CD14-positive monocyte (primary cell): ENCODE data around the gene PDAP1. TPM values are rescaled to one million over a fixed set of nuclear protein-coding genes. Genes with fewer than 3 reads are reported as not detected.
A peak's percentile ranks its signal among the peaks of the same experiment; 100 is the strongest.

Source experiments
- DNase-seq, 3 donors: peaks; one replicate each; pipeline ENCODE4 v3.0.0-alpha.2; 2011 to 2022
- H2AFZ ChIP-seq: 2 replicates; pipeline ENCODE4 v1.6.0; 2012; ENCODE audit warnings: mild to moderate bottlenecking, low read depth, low read length, inconsistent platforms; ENCODE audit not compliant: insufficient read depth, poor library complexity, severe bottlenecking
- H3K27ac ChIP-seq, 2 donors: 1 replicate in 1 of 2; 2 replicates in 1 of 2; pipeline ENCODE4 v1.5.1; 2012 to 2013; ENCODE audit warnings: low read length in 2 of 2, control low read depth in 1 of 2, inconsistent platforms in 1 of 2, low read depth in 1 of 2, mild to moderate bottlenecking in 1 of 2
- H3K27me3 ChIP-seq, 2 donors: one replicate each; pipeline versions ENCODE4 v1.6.0 to v1.6.1; 2011 to 2013; ENCODE audit warnings: low read length in 2 of 2; ENCODE audit not compliant: control insufficient read depth in 2 of 2, insufficient read depth in 2 of 2
- H3K36me3 ChIP-seq, 2 donors: replicated peaks in 1 of 2; 1 replicate in 1 of 2; 2 replicates in 1 of 2; pipeline versions ENCODE4 v1.5.1 to v1.6.1; 2012 to 2013; ENCODE audit warnings: low read length in 2 of 2, control low read depth in 1 of 2, inconsistent platforms in 1 of 2, mild to moderate bottlenecking in 1 of 2; ENCODE audit not compliant: insufficient read depth in 2 of 2, control insufficient read depth in 1 of 2
- H3K4me1 ChIP-seq, 2 donors: 1 replicate in 1 of 2; 2 replicates in 1 of 2; pipeline versions ENCODE4 v1.5.1 to v1.6.1; 2012 to 2013; ENCODE audit warnings: low read length in 2 of 2, control low read depth in 1 of 2, inconsistent platforms in 1 of 2, mild to moderate bottlenecking in 1 of 2, moderate library complexity in 1 of 2; ENCODE audit not compliant: insufficient read depth in 2 of 2, control insufficient read depth in 1 of 2
- H3K4me2 ChIP-seq: replicated peaks from 2 replicates; pipeline ENCODE3; 2012; ENCODE audit warnings: low read length, moderate library complexity, mild to moderate bottlenecking; ENCODE audit not compliant: poor library complexity, severe bottlenecking; ENCODE audit errors: extremely low read depth
- H3K4me3 ChIP-seq, 3 experiments: fragments of 200-600 bp in 1 of 3; sonication (generic) in 1 of 3; replicated peaks in 1 of 3; 1 replicate in 2 of 3; 2 replicates in 1 of 3; pipeline ENCODE4 v1.5.1; 2011 to 2013; ENCODE audit warnings: low read length in 3 of 3, mild to moderate bottlenecking in 3 of 3, control low read depth in 2 of 3, low read depth in 2 of 3, inconsistent platforms in 1 of 3, moderate library complexity in 1 of 3
- H3K79me2 ChIP-seq: 2 replicates; pipeline ENCODE4 v1.6.0; 2012; ENCODE audit warnings: mild to moderate bottlenecking, control low read depth, inconsistent platforms, low read length, moderate library complexity; ENCODE audit not compliant: insufficient read depth
- H3K9ac ChIP-seq: 2 replicates; pipeline ENCODE4 v1.6.0; 2017; ENCODE audit warnings: low read length, mild to moderate bottlenecking; ENCODE audit not compliant: insufficient read depth, poor library complexity, severe bottlenecking
- H3K9me3 ChIP-seq, 2 donors: replicated peaks in 1 of 2; 1 replicate in 1 of 2; 2 replicates in 1 of 2; pipeline versions ENCODE4 v1.5.1 to v1.6.1; 2012 to 2013; ENCODE audit warnings: low read length in 2 of 2, control low read depth in 1 of 2; ENCODE audit not compliant: control insufficient read depth in 1 of 2, insufficient read depth in 1 of 2
- H4K20me1 ChIP-seq: 2 replicates; pipeline ENCODE4 v1.6.0; 2012; ENCODE audit warnings: mild to moderate bottlenecking, low read length, control low read depth, moderate library complexity; ENCODE audit not compliant: insufficient read depth
- H3K27ac Mint-ChIP-seq, 7 donors: one replicate each; pipeline ENCODE4 v1.8.0; 2020; ENCODE audit warnings: mild to moderate bottlenecking in 7 of 7, mixed read lengths in 7 of 7, moderate library complexity in 6 of 7, inconsistent platforms in 2 of 7
- H3K27me3 Mint-ChIP-seq, 3 donors: one replicate each; pipeline ENCODE4 v1.8.0; 2021 to 2022; ENCODE audit warnings: low read depth in 3 of 3, mild to moderate bottlenecking in 3 of 3, mixed read lengths in 3 of 3, moderate library complexity in 3 of 3, inconsistent platforms in 1 of 3
- H3K36me3 Mint-ChIP-seq, 2 donors: one replicate each; pipeline ENCODE4 v1.8.0; 2020; ENCODE audit warnings: mixed read lengths in 2 of 2, inconsistent platforms in 1 of 2, mild to moderate bottlenecking in 1 of 2
- H3K4me1 Mint-ChIP-seq: one replicate; pipeline ENCODE4 v1.8.0; 2020; ENCODE audit warnings: mild to moderate bottlenecking, mixed read lengths
- H3K4me3 Mint-ChIP-seq, 2 donors: one replicate each; pipeline ENCODE4 v1.8.0; 2020; ENCODE audit warnings: mild to moderate bottlenecking in 2 of 2, mixed read lengths in 2 of 2, moderate library complexity in 1 of 2
- H3K9me3 Mint-ChIP-seq, 7 donors: one replicate each; pipeline ENCODE4 v1.8.0; 2020 to 2022; ENCODE audit warnings: mixed read lengths in 7 of 7, mild to moderate bottlenecking in 6 of 7, moderate library complexity in 6 of 7, inconsistent platforms in 2 of 7
- CTCF ChIP-seq: fragments of 200-600 bp; IDR thresholded peaks from one replicate; pipeline ENCODE4 v1.8.0; 2022; ENCODE audit warnings: antibody characterized with exemption, mild to moderate bottlenecking
- WGBS: methylation state at CpG from one replicate; pipeline ENCODE4 v1.1.5; 2013; ENCODE audit warnings: missing lambda C conversion rate; ENCODE audit not compliant: insufficient coverage; 5-methylcytosine and 5-hydroxymethylcytosine counted together
- intact Hi-C, 2 donors: fragments of 100-400 bp; cut with micrococcal nuclease; formaldehyde crosslinking; loops; one replicate each; pipeline versions ENCODE4 v1.15.0 to v1.15.1; 2023
- polyA plus RNA-seq, 3 donors: library from polyadenylated mRNA; depleted of rRNA in 1 of 3; unstranded in 2 of 3; stranded (reverse) in 1 of 3; fragments of 300-500 nt in 2 of 3; fragments of >200 nt in 1 of 3; fragmentation: Illumina TruSeq in 2 of 3; gene quantifications; 1 replicate in 2 of 3; 2 replicates in 1 of 3; pipeline ENCODE4 v1.2.3, GENCODE V29; 2012 to 2021

Gene PDAP1
- polyA plus RNA-seq, 3 donors = 9.8 to 43.3 (median 16.2) TPM

GRCh38 chr7:99368750-99369389, 39.5 kb downstream of the PDAP1 start:
- peaks cover 31% of the 10 kb centered on the region for H4K20me1 ChIP-seq
- peaks cover 16% of the 10 kb centered on the region for H3K4me1 Mint-ChIP-seq
- no peaks in the 10 kb centered on the region for H3K27me3 ChIP-seq
- peaks cover 35 to 57% of the 10 kb centered on the region in 2 donors for H3K36me3 Mint-ChIP-seq
- H3K9me3 ChIP-seq = no peaks in the 10 kb centered on the region
- TF ChIP-seq CTCF = no peak
- no peak overlapping the region for H3K4me3 Mint-ChIP-seq
- no peak overlapping the region for H3K27ac ChIP-seq
- no peak for DNase-seq
- peaks cover 6% of the 10 kb centered on the region for H3K79me2 ChIP-seq
- no peak overlapping the region for H3K9ac ChIP-seq
- peaks cover 36 to 51% of the 10 kb centered on the region in 2 donors for H3K36me3 ChIP-seq
- H3K27me3 Mint-ChIP-seq = no peaks in the 10 kb centered on the region
- WGBS = 100% methylated on average over 7 of the region's 13 CpGs
- no peaks in the 10 kb centered on the region for H3K9me3 Mint-ChIP-seq
- H2AFZ ChIP-seq = no peak overlapping the region
- H3K4me1 ChIP-seq = peaks cover 5 to 16% of the 10 kb centered on the region in 2 donors
- intact Hi-C loops = no loop called here
- no peak overlapping the region for H3K4me3 ChIP-seq
- H3K4me2 ChIP-seq = no peak overlapping the region
- peak overlapping the region in 1 of 7 donors; percentile 41 for H3K27ac Mint-ChIP-seq

GRCh38 chr7:99366646-99367045, 41.8 kb downstream of the PDAP1 start:
- no peak overlapping the region for H3K9ac ChIP-seq
- Mint-ChIP-seq H3K4me3 (no peak overlapping the region), H3K27me3 (no peaks in the 10 kb centered on the region), H3K4me1 (no peaks in the 10 kb centered on the region), H3K36me3 (peaks cover 50 to 80% of the 10 kb centered on the region in 2 donors), H3K9me3 (no peaks in the 10 kb centered on the region), H3K27ac (peak overlapping the region in 2 of 7 donors; percentile 52 to 57)
- H3K9me3 ChIP-seq = no peaks in the 10 kb centered on the region
- no peaks in the 10 kb centered on the region for H3K4me1 ChIP-seq
- no peak for DNase-seq
- peaks cover 54 to 71% of the 10 kb centered on the region in 2 donors for H3K36me3 ChIP-seq
- H4K20me1 ChIP-seq = peaks cover 39% of the 10 kb centered on the region
- intact Hi-C loops = no loop called here
- H3K79me2 ChIP-seq = peaks cover 6% of the 10 kb centered on the region
- no peak for TF ChIP-seq CTCF
- no peaks in the 10 kb centered on the region for H3K27me3 ChIP-seq
- H3K27ac ChIP-seq = peak overlapping the region in 1 of 2 donors; percentile 31
- 97% methylated on average over 6 of the region's 11 CpGs for WGBS
- H3K4me3 ChIP-seq = no peak overlapping the region
- H2AFZ ChIP-seq = no peak overlapping the region
- H3K4me2 ChIP-seq = no peak overlapping the region
